ENCODE data around the gene RCAN3. TPM values are rescaled to one million over a fixed set of nuclear protein-coding genes. Genes with fewer than 3 reads are reported as not detected.

Gene RCAN3
- total and polyA plus RNA-seq, 9 of the 15 experiments (the other 6 are each of a cell fraction or from before 2014, with no cell fraction given), result 0.10 to 1.4 (median 0.43) TPM

DNA sequence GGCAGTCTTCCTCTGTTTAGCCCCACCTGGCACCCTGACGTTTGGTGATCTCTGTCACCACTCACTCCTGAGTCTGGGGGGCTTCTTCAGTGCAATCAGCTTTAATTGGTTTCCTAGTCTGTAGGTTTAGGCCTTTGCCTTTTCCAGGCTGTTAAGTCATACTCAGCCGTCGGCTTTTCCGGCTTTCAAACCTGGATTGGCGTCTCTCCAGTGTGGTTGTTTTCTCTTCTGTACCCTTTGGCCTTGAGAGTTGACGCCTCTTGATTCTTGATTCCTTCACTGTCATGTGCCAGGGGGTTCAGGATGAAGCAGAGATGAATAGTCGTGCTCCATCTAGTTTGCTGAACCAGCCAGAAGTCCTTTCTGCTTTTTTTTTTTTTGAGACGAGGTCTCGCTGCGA, 78.1 kb downstream of the RCAN3 start (continued):
- TF ChIP-seq, protein P1, sequence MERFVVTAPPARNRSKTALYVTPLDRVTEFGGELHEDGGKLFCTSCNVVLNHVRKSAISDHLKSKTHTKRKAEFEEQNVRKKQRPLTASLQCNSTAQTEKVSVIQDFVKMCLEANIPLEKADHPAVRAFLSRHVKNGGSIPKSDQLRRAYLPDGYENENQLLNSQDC (CRISPR knock-in tag; IDR thresholded peaks at IDR 0.05), result no peak
- TF ChIP-seq ZNF3 (CRISPR knock-in tag; IDR thresholded peaks at IDR 0.05), result no peak
- TF ChIP-seq ESRRB (CRISPR knock-in tag; IDR thresholded peaks at IDR 0.05; ENCODE audit: borderline replicate concordance), result no peak

DNA sequence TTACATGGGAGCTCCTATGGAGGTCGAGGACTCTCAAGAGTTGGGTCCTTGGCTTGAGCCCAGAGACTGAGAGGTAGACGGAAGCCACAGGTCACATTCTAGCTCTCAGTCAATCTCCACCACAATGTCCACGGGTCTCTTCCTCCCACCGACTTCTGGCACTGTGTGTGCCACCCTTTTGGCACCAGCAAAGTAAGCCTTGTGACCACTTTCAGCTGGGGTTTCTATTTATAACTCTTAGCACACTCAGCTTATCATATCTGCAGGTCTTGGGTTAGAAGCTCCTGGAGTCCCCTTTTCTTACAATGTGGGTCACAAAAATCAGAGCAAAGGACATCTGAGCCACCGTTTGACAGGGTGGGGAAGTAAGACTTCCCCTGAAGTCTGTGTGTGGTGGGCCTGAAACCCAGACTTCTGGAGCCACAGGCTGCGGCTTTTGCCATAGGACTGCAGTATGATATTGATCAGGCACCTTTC, 81.6 kb downstream of the RCAN3 start:
- Histone ChIP-seq H3K9ac (ENCODE audit: insufficient read depth in 1 of 2, low read depth in 2 of 2, low read length in 2 of 2) (no peak overlapping the region), H2AFZ (ENCODE audit: low read depth, low read length) (no peak overlapping the region), H3K4me1 (replicated peaks in 1 of 2; ENCODE audit: control insufficient read depth in 2 of 2, insufficient read depth in 2 of 2, low read length in 2 of 2) (peaks cover 6% of the 10 kb centered on the region in 2 experiments; a peak in 3 of 5 replicates), H3K27ac (ENCODE audit: extremely low read depth, low read depth, low read length) (no peak overlapping the region), H3K79me2 (ENCODE audit: control insufficient read depth, insufficient read depth, low read length) (no peaks in the 10 kb centered on the region), H3K27me3 (ENCODE audit: control insufficient read depth in 2 of 2, insufficient read depth in 2 of 2, low read length in 2 of 2) (peaks cover 54 to 81% of the 10 kb centered on the region in 2 experiments), H4K20me1 (replicated peaks; ENCODE audit: control insufficient read depth, insufficient read depth, low read length) (peaks cover 3% of the 10 kb centered on the region), H3K9me3 (replicated peaks; ENCODE audit: control insufficient read depth, insufficient read depth, low read depth, low read length) (no peaks in the 10 kb centered on the region), H3K4me3 (no peak overlapping the region), H3K36me3 (ENCODE audit: control insufficient read depth, insufficient read depth, low read length) (no peaks in the 10 kb centered on the region), H3K4me2 (ENCODE audit: insufficient read depth, low read length) (no peak overlapping the region), H3K9me1 (ENCODE audit: control insufficient read depth, insufficient read depth, low read length) (no peaks in the 10 kb centered on the region)
- 0% methylated on average over 6 of the region's 6 CpGs for WGBS (ENCODE audit: insufficient coverage, low coverage, missing lambda C conversion rate)
- ChIA-PET POLR2A (interaction anchor here (0.7 to 0.9 kb wide), 2 partner anchors 8 to 100 kb away, joined by 3 to 4 read pairs; no protein-coding TSS in a partner anchor), CTCF (ENCODE audit: low intra/inter-chr PET ratio) (no interaction called here)
- FAIRE-seq, result no peak
- ATAC-seq, result no peak
- in situ Hi-C loops (cut with MboI), result no loop called here
- DNase-seq (ENCODE audit: extremely low read depth in 1 of 4, low spot score in 3 of 4), result no peak
- intact Hi-C loops (cut with micrococcal nuclease), result no loop called here
- no TSS peak for BruUV-seq (replicated peaks)
- TF ChIP-seq MECOM (CRISPR knock-in tag; IDR thresholded peaks at IDR 0.05) (no peak), POLR2H (tag; IDR thresholded peaks at IDR 0.05; ENCODE audit: low read depth) (no peak), GABPB2 (CRISPR knock-in tag; conservative IDR thresholded peaks at IDR 0.05) (no peak), POU5F1 (IDR thresholded peaks at IDR 0.05; ENCODE audit: borderline replicate concordance, low read depth, low read length, partially characterized antibody) (no peak), ZNF76 (CRISPR knock-in tag; IDR thresholded peaks at IDR 0.05; ENCODE audit: borderline replicate concordance) (no peak), ZNF212 (CRISPR knock-in tag; IDR thresholded peaks at IDR 0.05) (no peak), CEBPB (tag; IDR thresholded peaks at IDR 0.05) (no peak), HLTF (IDR thresholded peaks at IDR 0.05) (no peak)
- TF ChIP-seq, protein P2, sequence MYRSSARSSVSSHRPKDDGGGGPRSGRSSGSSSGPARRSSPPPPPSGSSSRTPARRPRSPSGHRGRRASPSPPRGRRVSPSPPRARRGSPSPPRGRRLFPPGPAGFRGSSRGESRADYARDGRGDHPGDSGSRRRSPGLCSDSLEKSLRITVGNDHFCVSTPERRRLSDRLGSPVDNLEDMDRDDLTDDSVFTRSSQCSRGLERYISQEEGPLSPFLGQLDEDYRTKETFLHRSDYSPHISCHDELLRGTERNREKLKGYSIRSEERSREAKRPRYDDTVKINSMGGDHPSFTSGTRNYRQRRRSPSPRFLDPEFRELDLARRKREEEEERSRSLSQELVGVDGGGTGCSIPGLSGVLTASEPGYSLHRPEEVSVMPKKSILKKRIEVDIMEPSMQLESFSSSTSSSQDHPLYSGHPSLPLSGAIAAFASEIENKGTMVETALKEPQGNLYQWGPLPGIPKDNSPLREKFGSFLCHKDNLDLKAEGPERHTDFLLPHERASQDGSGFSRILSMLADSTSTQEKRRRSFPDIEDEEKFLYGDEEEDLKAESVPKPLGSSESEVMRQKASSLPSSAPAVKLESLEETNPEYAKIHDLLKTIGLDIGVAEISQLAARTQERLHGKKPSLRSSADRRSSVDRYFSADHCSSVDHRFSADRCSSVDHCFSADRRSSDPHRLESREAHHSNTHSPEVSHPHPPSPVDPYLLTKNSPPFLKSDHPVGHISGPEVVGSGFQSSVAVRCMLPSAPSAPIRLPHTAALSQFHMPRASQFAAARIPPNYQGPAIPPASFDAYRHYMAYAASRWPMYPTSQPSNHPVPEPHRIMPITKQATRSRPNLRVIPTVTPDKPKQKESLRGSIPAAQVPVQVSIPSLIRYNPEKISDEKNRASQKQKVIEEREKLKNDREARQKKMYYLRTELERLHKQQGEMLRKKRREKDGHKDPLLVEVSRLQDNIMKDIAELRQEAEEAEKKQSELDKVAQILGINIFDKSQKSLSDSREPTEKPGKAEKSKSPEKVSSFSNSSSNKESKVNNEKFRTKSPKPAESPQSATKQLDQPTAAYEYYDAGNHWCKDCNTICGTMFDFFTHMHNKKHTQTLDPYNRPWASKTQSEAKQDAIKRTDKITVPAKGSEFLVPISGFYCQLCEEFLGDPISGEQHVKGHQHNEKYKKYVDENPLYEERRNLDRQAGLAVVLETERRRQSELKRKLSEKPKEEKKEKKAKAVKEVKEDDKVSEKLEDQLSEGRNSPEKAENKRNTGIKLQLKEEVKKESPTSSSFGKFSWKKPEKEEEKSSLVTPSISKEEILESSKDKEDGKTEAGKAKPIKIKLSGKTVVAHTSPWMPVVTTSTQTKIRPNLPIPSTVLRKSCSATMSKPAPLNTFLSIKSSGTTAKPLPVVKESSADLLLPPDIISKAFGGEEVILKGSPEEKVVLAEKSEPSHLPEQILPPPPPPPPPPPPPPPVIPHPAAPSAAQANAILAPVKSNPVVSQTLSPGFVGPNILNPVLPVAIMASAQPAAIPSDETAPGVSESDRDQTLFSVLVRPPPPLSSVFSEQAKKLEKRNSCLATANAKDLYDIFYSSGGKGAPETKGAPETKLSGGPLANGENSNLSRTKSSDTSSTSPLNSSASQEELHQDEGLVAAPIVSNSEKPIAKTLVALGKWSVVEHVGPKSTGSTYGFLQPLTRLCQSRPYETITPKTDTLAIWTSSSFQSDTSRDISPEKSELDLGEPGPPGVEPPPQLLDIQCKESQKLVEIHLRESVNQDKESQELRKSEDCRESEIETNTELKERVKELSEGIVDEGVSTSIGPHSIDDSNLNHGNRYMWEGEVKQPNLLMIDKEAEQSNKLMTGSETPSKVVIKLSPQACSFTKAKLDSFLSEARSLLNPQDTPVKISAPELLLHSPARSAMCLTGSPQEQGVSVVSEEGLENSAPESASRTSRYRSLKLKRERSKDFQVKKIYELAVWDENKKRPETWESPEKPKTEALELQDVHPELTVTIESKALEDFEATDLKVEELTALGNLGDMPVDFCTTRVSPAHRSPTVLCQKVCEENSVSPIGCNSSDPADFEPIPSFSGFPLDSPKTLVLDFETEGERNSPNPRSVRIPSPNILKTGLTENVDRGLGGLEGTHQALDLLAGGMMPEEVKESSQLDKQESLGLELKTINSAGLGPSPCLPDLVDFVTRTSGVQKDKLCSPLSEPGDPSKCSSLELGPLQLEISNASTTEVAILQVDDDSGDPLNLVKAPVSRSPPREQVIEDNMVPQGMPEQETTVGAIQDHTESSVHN (IDR thresholded peaks at IDR 0.05; ENCODE audit: borderline replicate concordance in 1 of 2, low read depth in 1 of 2), result no peak

Measured in K562 (cell line).